Sigmoid colon (tissue), 4 donors: ENCODE results near the gene POTEI.
"Not testable (repeated sequence)": the region's sequence is repeated elsewhere in the genome, so short reads cannot be mapped to it uniquely, and the experiment has no call there.

Source experiments
- CTCF ChIP-seq, 4 experiments: fragments of 450-650 bp in 3 of 4; fragments of 200-600 bp in 1 of 4; IDR thresholded peaks; one replicate each; pipeline ENCODE4 v1.5.1; 2016 to 2019; ENCODE audit warnings: antibody characterized with exemption in 4 of 4, mild to moderate bottlenecking in 3 of 4, moderate library complexity in 2 of 4
- POLR2A ChIP-seq, 2 donors: fragments of 450-650 bp; IDR thresholded peaks; one replicate each; pipeline ENCODE4 v1.6.1; 2016; ENCODE audit warnings: antibody characterized with exemption in 2 of 2, mild to moderate bottlenecking in 2 of 2, moderate library complexity in 2 of 2
- POLR2AphosphoS5 ChIP-seq, 4 donors: sonication (generic); formaldehyde crosslinking; IDR thresholded peaks; one replicate each; pipeline ENCODE4 v1.6.1; 2017; ENCODE audit warnings: antibody characterized with exemption in 4 of 4

GRCh38 chr2:130556441-130556840 is 47.3 kb upstream of the POTEI start:
- not testable (repeated sequence) for TF ChIP-seq CTCF, POLR2A, POLR2AphosphoS5 (IDR thresholded peaks at IDR 0.05)
